Kidney glomerular epithelial cell (primary cell): Measurements from ENCODE around the gene AKT1.

Experiments
- DNase-seq: peaks from one replicate; lab custom pipeline; 2025; lab: John Stamatoyannopoulos, UW

The AKT1 gene

GRCh38 chr14:104786091-104786586 is 9.4 kb downstream of the AKT1 start:
- DNase-seq, result no peak

- DNase-seq, result no peak
Observed at GRCh38 chr14:104785708-104786080, 9.9 kb downstream of the AKT1 start.

- DNase-seq, result no peak
Observed at GRCh38 chr14:104784846-104785707, 10.5 kb downstream of the AKT1 start.

GRCh38 chr14:104784218-104784568 is 11.4 kb downstream of the AKT1 start:
- no peak for DNase-seq

- DNase-seq, result no peak
Observed at GRCh38 chr14:104783484-104784217, 11.9 kb downstream of the AKT1 start.

- no peak for DNase-seq
Observed at GRCh38 chr14:104782808-104783139, 12.8 kb downstream of the AKT1 start.

- no peak for DNase-seq
Observed at GRCh38 chr14:104782086-104782807, 13.3 kb downstream of the AKT1 start.

GRCh38 chr14:104781271-104782077 is 14.1 kb downstream of the AKT1 start:
- no peak for DNase-seq

- no peak for DNase-seq
Observed at GRCh38 chr14:104780513-104781030, 15.0 kb downstream of the AKT1 start.

GRCh38 chr14:104779776-104780512 is 15.6 kb downstream of the AKT1 start:
- DNase-seq, result no peak

GRCh38 chr14:104778694-104779331 is 16.7 kb downstream of the AKT1 start:
- DNase-seq, result no peak

GRCh38 chr14:104777808-104778249 is 17.7 kb downstream of the AKT1 start:
- no peak for DNase-seq

- DNase-seq, result no peak
Observed at GRCh38 chr14:104776961-104777807, 18.4 kb downstream of the AKT1 start.

GRCh38 chr14:104776481-104776880 is 19.1 kb downstream of the AKT1 start:
- DNase-seq, result no peak

- DNase-seq, result no peak
Observed at GRCh38 chr14:104775073-104775489, 20.5 kb downstream of the AKT1 start.

- DNase-seq, result no peak
Observed at GRCh38 chr14:104774453-104775072, 21.0 kb downstream of the AKT1 start.

- no peak for DNase-seq
Observed at GRCh38 chr14:104773505-104774452, 21.8 kb downstream of the AKT1 start.
